Nephron progenitor cell (in vitro differentiated cells): ENCODE results near the gene CGNL1.

ENCODE experiments used
- DNase-seq: peaks from one replicate; pipeline ENCODE4 v3.0.0; 2021
- H3K27ac Mint-ChIP-seq: 2 replicates; pipeline ENCODE4 v1.8.0; 2021; ENCODE audit warnings: mild to moderate bottlenecking, moderate library complexity, mixed read lengths
- H3K27me3 Mint-ChIP-seq: 2 replicates; pipeline ENCODE4 v1.8.0; 2021; ENCODE audit warnings: mild to moderate bottlenecking, low read depth, mixed read lengths; ENCODE audit not compliant: poor library complexity
- H3K36me3 Mint-ChIP-seq: 2 replicates; pipeline ENCODE4 v1.8.0; 2021; ENCODE audit warnings: low read depth, mixed read lengths
- H3K4me1 Mint-ChIP-seq: 2 replicates; pipeline ENCODE4 v1.8.0; 2021; ENCODE audit warnings: mixed read lengths
- H3K4me3 Mint-ChIP-seq: 2 replicates; pipeline ENCODE4 v1.8.0; 2021; ENCODE audit warnings: mild to moderate bottlenecking, moderate library complexity, mixed read lengths
- H3K9me3 Mint-ChIP-seq: 2 replicates; pipeline ENCODE4 v1.8.0; 2021; ENCODE audit warnings: mild to moderate bottlenecking, moderate library complexity, mixed read lengths
- CTCF ChIP-seq: fragments of 200-600 bp; sonication (generic); IDR thresholded peaks from 2 replicates; pipeline ENCODE4 v1.5.0; 2021; ENCODE audit warnings: antibody characterized with exemption

Gene CGNL1

GRCh38 chr15:57578288-57578900, 202.1 kb downstream of the CGNL1 start:
- H3K36me3 Mint-ChIP-seq = peaks cover 3% of the 10 kb centered on the region
- H3K9me3 Mint-ChIP-seq = peaks cover 17% of the 10 kb centered on the region
- H3K27me3 Mint-ChIP-seq = peaks cover 25% of the 10 kb centered on the region
- TF ChIP-seq CTCF = no peak
- peaks cover 6% of the 10 kb centered on the region for H3K4me1 Mint-ChIP-seq
- H3K27ac Mint-ChIP-seq = no peak overlapping the region
- DNase-seq = no peak
- no peak overlapping the region for H3K4me3 Mint-ChIP-seq

GRCh38 chr15:57580428-57580827, 204.1 kb downstream of the CGNL1 start:
- TF ChIP-seq CTCF = no peak
- Mint-ChIP-seq H3K9me3 (peaks cover 23% of the 10 kb centered on the region), H3K4me3 (no peak overlapping the region), H3K36me3 (peaks cover 6% of the 10 kb centered on the region), H3K27ac (no peak overlapping the region), H3K27me3 (peaks cover 27% of the 10 kb centered on the region), H3K4me1 (peaks cover 6% of the 10 kb centered on the region)
- no peak for DNase-seq

GRCh38 chr15:57580866-57581265, 204.6 kb downstream of the CGNL1 start:
- Mint-ChIP-seq H3K36me3 (peaks cover 6% of the 10 kb centered on the region), H3K27ac (no peak overlapping the region), H3K9me3 (peaks cover 23% of the 10 kb centered on the region), H3K4me3 (no peak overlapping the region), H3K27me3 (peaks cover 29% of the 10 kb centered on the region), H3K4me1 (peaks cover 6% of the 10 kb centered on the region)
- DNase-seq = no peak
- no peak for TF ChIP-seq CTCF

GRCh38 chr15:57582090-57582489, 205.8 kb downstream of the CGNL1 start:
- Mint-ChIP-seq H3K27me3 (peaks cover 33% of the 10 kb centered on the region), H3K36me3 (peaks cover 6% of the 10 kb centered on the region), H3K4me3 (no peak overlapping the region), H3K9me3 (peaks cover 23% of the 10 kb centered on the region), H3K27ac (no peak overlapping the region), H3K4me1 (peaks cover 6% of the 10 kb centered on the region)
- no peak for TF ChIP-seq CTCF
- DNase-seq = no peak

GRCh38 chr15:57583282-57583681, 207.0 kb downstream of the CGNL1 start:
- H3K27me3 Mint-ChIP-seq = peaks cover 34% of the 10 kb centered on the region

More at GRCh38 chr15:57583282-57583681, 207.0 kb downstream of the CGNL1 start:
- Mint-ChIP-seq H3K36me3 (peaks cover 6% of the 10 kb centered on the region), H3K4me3 (no peak overlapping the region), H3K9me3 (peaks cover 23% of the 10 kb centered on the region), H3K27ac (no peak overlapping the region), H3K4me1 (peaks cover 6% of the 10 kb centered on the region)
- no peak for DNase-seq
- TF ChIP-seq CTCF = no peak
